Measurements from ENCODE around the gene NRIP1. TPM values are rescaled to one million over a fixed set of nuclear protein-coding genes. Genes with fewer than 3 reads are reported as not detected.
"Not testable (repeated sequence)": the region's sequence is repeated elsewhere in the genome, so short reads cannot be mapped to it uniquely, and the experiment has no call there.

NRIP1 gene
- total RNA-seq, 1 experiment from 2014 or later = 19.1 TPM

GRCh38 chr21:14943616-14944015, 121.2 kb downstream of the NRIP1 start:
- H3K4me1 ChIP-seq (ENCODE audit: control insufficient read depth, insufficient read depth, low read length) = no peaks in the 10 kb centered on the region
- no peaks in the 10 kb centered on the region for H3K27me3 ChIP-seq (ENCODE audit: control insufficient read depth, insufficient read depth, low read length)
- intact Hi-C loops (cut with micrococcal nuclease; ENCODE audit: unreplicated experiment) = no loop called here
- no TSS peak for BruUV-seq (replicated peaks)
- POLR2A ChIA-PET = no interaction called here
- no peak for DNase-seq (ENCODE audit: low read depth, low spot score)
- TF ChIP-seq, protein P1, sequence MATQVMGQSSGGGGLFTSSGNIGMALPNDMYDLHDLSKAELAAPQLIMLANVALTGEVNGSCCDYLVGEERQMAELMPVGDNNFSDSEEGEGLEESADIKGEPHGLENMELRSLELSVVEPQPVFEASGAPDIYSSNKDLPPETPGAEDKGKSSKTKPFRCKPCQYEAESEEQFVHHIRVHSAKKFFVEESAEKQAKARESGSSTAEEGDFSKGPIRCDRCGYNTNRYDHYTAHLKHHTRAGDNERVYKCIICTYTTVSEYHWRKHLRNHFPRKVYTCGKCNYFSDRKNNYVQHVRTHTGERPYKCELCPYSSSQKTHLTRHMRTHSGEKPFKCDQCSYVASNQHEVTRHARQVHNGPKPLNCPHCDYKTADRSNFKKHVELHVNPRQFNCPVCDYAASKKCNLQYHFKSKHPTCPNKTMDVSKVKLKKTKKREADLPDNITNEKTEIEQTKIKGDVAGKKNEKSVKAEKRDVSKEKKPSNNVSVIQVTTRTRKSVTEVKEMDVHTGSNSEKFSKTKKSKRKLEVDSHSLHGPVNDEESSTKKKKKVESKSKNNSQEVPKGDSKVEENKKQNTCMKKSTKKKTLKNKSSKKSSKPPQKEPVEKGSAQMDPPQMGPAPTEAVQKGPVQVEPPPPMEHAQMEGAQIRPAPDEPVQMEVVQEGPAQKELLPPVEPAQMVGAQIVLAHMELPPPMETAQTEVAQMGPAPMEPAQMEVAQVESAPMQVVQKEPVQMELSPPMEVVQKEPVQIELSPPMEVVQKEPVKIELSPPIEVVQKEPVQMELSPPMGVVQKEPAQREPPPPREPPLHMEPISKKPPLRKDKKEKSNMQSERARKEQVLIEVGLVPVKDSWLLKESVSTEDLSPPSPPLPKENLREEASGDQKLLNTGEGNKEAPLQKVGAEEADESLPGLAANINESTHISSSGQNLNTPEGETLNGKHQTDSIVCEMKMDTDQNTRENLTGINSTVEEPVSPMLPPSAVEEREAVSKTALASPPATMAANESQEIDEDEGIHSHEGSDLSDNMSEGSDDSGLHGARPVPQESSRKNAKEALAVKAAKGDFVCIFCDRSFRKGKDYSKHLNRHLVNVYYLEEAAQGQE (IDR thresholded peaks at IDR 0.05; ENCODE audit: insufficient read depth in 1 of 2, low read depth in 2 of 2, low read length in 1 of 2) = no peak
- H3K36me3 ChIP-seq (ENCODE audit: control insufficient read depth, insufficient read depth, low read length) = no peaks in the 10 kb centered on the region
- ATAC-seq = no peak
- no peaks in the 10 kb centered on the region for H3K9me3 ChIP-seq (ENCODE audit: control insufficient read depth, insufficient read depth, low read depth, low read length)
- in situ Hi-C loops (cut with HindIII; ENCODE audit: low pct_unique_long_range_greater_than_20kb, low sequenced_read_pairs) = no loop called here
- no peak overlapping the region for H3K4me3 ChIP-seq (ENCODE audit: low read depth in 2 of 2, low read length in 2 of 2)
- no peak overlapping the region for H3K27ac ChIP-seq (ENCODE audit: low read length)
- CTCF ChIA-PET = no interaction called here

DNA sequence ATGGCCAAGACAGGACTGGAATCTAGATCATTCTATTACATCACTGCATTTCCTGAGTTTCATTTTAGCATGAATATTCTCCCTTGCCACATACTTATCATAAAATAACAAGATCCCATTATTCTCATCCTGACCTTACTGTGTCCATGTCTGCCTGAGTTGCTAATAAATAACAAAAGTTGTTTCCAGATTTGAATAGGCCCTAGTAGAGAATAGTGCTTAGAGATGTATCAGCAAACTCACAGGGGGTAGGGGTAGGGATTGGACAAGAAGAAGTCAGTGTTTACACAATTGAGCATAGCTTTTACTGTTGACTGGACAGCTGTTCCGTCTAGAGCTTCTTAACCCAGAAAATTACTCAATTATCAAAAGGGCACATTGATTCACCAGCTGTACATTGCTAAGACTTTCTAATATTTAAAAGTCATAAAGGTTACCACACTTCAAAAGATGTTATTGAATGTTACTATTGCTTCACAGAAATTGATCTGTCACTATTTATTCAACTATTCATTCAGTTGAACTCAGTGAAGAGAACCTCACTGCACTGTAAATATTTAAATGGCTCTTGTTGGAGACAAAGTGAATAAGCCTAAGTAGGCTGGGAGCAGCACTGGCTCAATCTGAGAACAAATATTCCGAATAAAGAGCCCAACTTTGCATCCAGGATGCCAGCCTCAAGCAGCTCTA, 121.9 kb downstream of the NRIP1 start:
- in situ Hi-C loops (cut with HindIII; ENCODE audit: low pct_unique_long_range_greater_than_20kb, low sequenced_read_pairs) = no loop called here
- intact Hi-C loops (cut with micrococcal nuclease; ENCODE audit: unreplicated experiment) = no loop called here
- TF ChIP-seq, protein P2, sequence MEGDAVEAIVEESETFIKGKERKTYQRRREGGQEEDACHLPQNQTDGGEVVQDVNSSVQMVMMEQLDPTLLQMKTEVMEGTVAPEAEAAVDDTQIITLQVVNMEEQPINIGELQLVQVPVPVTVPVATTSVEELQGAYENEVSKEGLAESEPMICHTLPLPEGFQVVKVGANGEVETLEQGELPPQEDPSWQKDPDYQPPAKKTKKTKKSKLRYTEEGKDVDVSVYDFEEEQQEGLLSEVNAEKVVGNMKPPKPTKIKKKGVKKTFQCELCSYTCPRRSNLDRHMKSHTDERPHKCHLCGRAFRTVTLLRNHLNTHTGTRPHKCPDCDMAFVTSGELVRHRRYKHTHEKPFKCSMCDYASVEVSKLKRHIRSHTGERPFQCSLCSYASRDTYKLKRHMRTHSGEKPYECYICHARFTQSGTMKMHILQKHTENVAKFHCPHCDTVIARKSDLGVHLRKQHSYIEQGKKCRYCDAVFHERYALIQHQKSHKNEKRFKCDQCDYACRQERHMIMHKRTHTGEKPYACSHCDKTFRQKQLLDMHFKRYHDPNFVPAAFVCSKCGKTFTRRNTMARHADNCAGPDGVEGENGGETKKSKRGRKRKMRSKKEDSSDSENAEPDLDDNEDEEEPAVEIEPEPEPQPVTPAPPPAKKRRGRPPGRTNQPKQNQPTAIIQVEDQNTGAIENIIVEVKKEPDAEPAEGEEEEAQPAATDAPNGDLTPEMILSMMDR (IDR thresholded peaks at IDR 0.05) = no peak
- TF ChIP-seq TCF7L2 (IDR thresholded peaks at IDR 0.05; ENCODE audit: low read depth, low read length) (no peak), POLR2AphosphoS5 (IDR thresholded peaks at IDR 0.05; ENCODE audit: low read depth, low read length) (no peak)
- TF ChIP-seq, protein P1 (IDR thresholded peaks at IDR 0.05; ENCODE audit: insufficient read depth in 1 of 2, low read depth in 2 of 2, low read length in 1 of 2) = no peak
- no peaks in the 10 kb centered on the region for H3K9me3 ChIP-seq (ENCODE audit: control insufficient read depth, insufficient read depth, low read depth, low read length)
- no peaks in the 10 kb centered on the region for H3K36me3 ChIP-seq (ENCODE audit: control insufficient read depth, insufficient read depth, low read length)
- DNase-seq (ENCODE audit: low read depth, low spot score) (no peak), ATAC-seq (no peak)
- H3K27me3 ChIP-seq (ENCODE audit: control insufficient read depth, insufficient read depth, low read length) = no peaks in the 10 kb centered on the region
- ChIA-PET POLR2A (no interaction called here), CTCF (no interaction called here)
- H3K27ac ChIP-seq (ENCODE audit: low read length) = no peak overlapping the region
- no peak overlapping the region for H3K4me3 ChIP-seq (ENCODE audit: low read depth in 2 of 2, low read length in 2 of 2)
- no peaks in the 10 kb centered on the region for H3K4me1 ChIP-seq (ENCODE audit: control insufficient read depth, insufficient read depth, low read length)
- BruUV-seq (replicated peaks) = no TSS peak

DNA sequence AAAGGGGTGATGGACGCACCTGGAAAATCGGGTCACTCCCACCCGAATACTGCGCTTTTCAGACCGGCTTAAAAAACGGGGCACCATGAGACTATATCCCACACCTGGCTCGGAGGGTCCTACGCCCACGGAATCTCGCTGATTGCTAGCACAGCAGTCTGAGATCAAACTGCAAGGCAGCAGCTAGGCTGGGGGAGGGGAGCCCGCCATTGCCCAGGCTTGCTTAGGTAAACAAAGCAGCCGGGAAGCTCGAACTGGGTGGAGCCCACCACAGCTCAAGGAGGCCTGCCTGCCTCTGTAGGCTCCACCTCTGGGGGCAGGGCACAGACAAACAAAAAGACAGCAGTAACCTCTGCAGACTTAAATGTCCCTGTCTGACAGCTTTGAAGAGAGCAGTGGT, 137.5 kb downstream of the NRIP1 start:
- H3K4me1 ChIP-seq (ENCODE audit: control insufficient read depth, insufficient read depth, low read length); DNase-seq (ENCODE audit: low read depth, low spot score); H3K27ac ChIP-seq (ENCODE audit: low read length); H3K36me3 ChIP-seq (ENCODE audit: control insufficient read depth, insufficient read depth, low read length); in situ Hi-C loops (cut with HindIII; ENCODE audit: low pct_unique_long_range_greater_than_20kb, low sequenced_read_pairs); intact Hi-C loops (cut with micrococcal nuclease; ENCODE audit: unreplicated experiment); H3K4me3 ChIP-seq (ENCODE audit: low read depth in 2 of 2, low read length in 2 of 2); H3K27me3 ChIP-seq (ENCODE audit: control insufficient read depth, insufficient read depth, low read length); ATAC-seq; CTCF ChIA-PET; POLR2A ChIA-PET; H3K9me3 ChIP-seq (ENCODE audit: control insufficient read depth, insufficient read depth, low read depth, low read length); BruUV-seq (replicated peaks): not testable (repeated sequence)
